HG03064 (cell line): ENCODE data around the gene SUCLA2.

ENCODE experiments used
- ATAC-seq: cut with Tn5 transposase; IDR thresholded peaks from one replicate; pipeline ENCODE4 v1.9.1; 2021; ENCODE audit warnings: low read depth; ENCODE audit not compliant: unreplicated experiment

SUCLA2 gene

DNA sequence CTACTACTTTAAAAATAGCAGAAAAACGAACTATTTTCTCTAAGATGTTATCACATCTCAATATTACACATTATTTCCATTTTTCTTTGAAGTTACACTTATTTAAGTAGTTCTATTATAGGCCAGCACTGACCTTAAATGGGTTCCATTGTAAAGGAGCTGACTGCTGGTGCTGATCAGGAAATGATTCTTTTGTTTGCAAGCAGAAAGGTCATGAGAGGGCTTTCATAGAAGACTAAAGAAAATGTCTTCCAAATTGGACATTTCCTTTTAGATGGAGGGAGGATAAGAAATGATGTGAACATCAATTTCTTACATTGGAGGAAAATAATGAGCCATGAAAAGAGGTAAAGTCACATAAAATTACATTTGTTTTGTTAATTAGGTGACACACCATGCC is 96.2 kb downstream of the SUCLA2 start:
- no peak for ATAC-seq

DNA sequence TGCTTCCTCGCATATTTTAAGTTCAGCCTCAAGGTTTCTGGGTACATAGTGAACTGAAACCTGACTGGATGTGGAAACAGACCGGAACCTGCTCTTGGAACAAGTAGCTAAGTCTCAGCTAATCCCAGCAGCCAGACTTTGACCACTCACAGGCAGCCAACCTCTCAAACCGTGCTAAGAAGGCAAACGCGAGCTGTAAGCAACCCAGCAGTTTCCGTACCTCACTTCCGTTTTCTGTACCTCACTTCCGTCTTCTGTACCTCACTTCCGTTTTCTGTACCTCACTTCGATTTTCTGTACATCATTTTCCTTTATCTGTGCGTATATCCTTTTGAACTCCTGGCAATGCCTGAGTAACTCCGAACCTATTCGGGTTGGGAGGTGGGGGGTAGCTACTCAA is 96.8 kb downstream of the SUCLA2 start:
- no peak for ATAC-seq

DNA sequence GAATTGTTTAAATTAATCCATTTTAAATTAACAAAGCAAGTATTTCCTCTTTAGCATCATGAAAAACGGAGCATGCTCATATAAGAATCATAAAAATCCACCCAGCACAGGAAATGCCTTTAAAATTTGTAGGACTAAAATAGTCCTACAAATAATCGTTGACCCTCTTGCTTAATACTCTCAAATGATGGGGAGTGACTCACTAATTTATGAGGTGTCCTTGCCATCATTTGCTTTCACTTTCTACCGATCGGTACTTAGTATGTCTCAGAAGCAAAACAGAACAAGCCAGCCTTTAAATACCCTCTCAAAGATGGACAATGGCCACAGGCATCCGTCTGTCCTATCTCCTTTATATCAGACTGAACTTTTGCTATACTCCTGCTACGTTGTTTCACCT is 97.2 kb downstream of the SUCLA2 start:
- no peak for ATAC-seq

DNA sequence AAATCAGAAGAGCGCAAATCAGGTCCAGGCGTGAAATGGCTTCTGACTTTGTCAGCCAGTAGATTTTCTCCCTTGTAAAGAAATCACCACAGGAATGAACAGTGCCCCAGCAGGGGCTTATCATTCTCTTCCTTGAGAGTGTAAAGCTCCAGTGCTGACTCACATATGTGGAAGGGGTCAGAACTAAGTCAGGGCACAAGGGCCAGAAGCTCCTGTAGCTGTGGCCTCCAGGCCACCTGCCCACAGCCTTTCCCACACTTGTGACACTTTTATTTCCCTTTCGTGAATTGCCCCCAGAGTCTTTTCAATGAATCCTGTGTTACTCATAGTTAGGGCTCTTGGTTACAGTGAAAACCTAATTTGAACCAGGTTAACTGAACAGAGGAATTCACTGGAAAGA is 99.6 kb downstream of the SUCLA2 start:
- no peak for ATAC-seq

DNA sequence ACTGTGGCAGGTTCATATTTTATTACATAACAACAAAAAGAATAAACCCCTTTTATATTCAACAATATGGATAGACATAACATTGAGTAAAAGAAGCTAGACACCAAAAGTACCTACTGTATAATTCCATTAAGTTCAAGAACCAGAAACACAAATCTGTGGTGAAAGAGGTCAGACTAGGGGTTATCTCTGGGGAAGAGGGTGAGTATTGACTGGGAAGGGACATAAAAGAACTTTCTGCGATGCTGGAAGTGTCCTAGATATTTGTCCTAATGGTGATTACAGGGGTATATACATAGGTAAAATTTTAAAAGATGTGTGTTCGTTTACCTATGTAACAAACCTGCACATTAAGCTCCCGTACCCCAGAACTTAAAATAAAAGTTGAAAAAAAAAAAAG is 103.0 kb downstream of the SUCLA2 start:
- no peak for ATAC-seq

DNA sequence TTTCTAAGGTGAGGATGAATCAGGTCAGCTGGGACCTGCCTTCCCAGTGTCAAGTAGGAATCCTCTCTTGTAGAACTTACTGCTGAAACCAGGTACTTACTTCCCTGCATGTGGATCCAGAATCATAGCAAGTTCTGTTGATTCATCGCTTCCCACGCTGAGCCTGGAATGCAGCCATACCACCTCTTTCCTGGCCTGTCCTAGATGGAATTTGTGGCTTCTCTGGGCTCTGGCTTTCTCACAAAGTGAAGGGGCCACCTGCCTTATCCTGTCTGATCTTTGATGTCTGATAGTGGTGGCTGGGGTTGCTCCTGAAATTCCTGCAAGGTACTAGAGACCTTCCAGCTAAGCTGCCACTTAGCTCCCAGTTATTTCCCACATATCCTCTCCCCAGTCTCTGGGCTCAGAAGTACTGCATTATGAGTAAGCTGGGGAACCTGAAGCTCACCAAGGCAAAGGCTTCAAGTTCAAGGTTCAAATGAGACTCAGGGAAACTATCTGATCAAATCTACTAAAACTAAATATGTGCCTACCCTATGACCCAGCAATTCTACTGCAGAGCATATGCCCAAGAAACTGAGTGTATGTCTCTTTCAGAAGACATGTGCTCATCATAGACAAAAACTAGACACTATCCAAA is 103.5 kb downstream of the SUCLA2 start:
- ATAC-seq = no peak

DNA sequence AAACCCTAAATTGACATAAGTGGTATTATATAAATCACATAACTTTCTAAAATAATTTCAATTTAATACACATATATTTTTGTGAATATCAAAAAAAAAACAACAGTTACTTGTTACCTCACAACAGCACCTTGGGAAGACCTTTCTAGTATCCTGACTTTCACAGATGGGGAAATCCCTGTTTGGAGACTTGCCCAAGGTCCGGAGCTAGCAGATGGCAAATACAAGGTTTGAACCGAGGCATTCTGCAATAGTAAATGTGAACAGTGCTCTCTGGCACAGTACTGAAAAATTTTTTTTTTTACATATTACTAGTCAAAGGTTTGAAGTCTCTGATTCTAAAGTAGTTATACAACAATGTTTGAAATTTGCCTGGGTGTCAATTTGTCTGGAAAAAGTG is 104.5 kb downstream of the SUCLA2 start:
- ATAC-seq = no peak

DNA sequence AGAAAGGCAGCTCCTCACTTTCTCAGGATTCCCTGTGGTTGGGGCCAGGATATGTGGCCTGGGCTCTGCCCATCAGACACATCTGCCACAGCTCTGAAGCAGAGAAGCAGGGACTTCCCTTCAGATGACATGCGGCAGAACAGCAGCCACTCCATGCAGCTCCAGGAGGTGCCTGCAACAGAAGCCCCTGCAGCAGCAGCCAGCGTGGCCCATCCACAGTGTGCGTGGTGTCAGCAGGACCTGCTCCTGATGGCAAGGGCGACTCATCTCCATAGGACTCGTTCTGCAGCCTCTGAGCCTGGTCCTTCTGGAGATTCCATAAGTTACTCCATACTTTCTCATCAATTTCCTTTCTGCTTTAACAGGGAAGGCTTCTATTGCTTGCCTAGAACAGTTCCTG is 105.0 kb downstream of the SUCLA2 start:
- ATAC-seq = no peak

DNA sequence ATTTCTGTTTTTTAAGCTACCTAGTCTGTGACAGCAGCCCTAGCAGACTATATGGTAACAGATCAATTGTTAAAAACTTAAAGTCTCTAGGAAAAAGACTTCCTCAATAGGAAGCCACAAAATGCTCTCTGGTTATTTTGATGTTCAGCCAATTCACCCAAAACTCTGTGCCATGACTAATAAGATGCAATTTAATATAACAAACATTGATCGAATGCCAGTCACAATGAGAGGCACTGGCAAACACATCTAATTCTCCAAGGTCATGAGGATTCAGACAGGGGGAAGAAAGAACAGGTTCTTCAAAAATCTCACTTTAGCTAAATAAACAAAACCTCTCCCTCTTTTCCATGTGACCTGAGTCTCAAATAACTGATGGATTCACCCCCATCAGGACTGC is 107.5 kb downstream of the SUCLA2 start:
- ATAC-seq = no peak
